Measurements from ENCODE around the gene ADCY3. TPM values are rescaled to one million over a fixed set of nuclear protein-coding genes. Genes with fewer than 3 reads are reported as not detected.

The ADCY3 gene
- polyA plus RNA-seq, 1 donor from 2014 or later, result 28.8 TPM

- no peaks in the 10 kb centered on the region for H3K9me3 ChIP-seq (ENCODE audit: low read length)
- no peak overlapping the region for H3K9ac ChIP-seq (ENCODE audit: low read length)
- H3F3A ChIP-seq (ENCODE audit: insufficient read depth, low read length, poor library complexity, severe bottlenecking), result no peaks in the 10 kb centered on the region
- H3K27me3 ChIP-seq (ENCODE audit: insufficient read depth, low read depth, low read length), result no peaks in the 10 kb centered on the region
- H3K4me2 ChIP-seq (ENCODE audit: low read length), result no peak overlapping the region
- no peaks in the 10 kb centered on the region for H4K20me1 ChIP-seq (ENCODE audit: insufficient read depth)
- H3K27ac ChIP-seq (ENCODE audit: low read length), result no peak overlapping the region
- no peak overlapping the region for H2AFZ ChIP-seq (ENCODE audit: low read depth, low read length)
- no peaks in the 10 kb centered on the region for H3K36me3 ChIP-seq (ENCODE audit: insufficient read depth, low read length)
- H3K79me2 ChIP-seq (replicated peaks; ENCODE audit: insufficient read depth, low read length), result no peaks in the 10 kb centered on the region
- H3K4me3 ChIP-seq (ENCODE audit: low read length), result no peak overlapping the region
- TF ChIP-seq SMC3 (conservative IDR thresholded peaks at IDR 0.05; ENCODE audit: poor library complexity) (no peak), CTCF (IDR thresholded peaks at IDR 0.05; ENCODE audit: poor library complexity, severe bottlenecking) (no peak), TAF1 (IDR thresholded peaks at IDR 0.05; ENCODE audit: low read depth) (no peak), RAD21 (conservative IDR thresholded peaks at IDR 0.05) (no peak), POLR2AphosphoS5 (IDR thresholded peaks at IDR 0.05) (no peak), REST (IDR thresholded peaks at IDR 0.05; ENCODE audit: borderline replicate concordance) (no peak), MXI1 (conservative IDR thresholded peaks at IDR 0.05; ENCODE audit: poor library complexity, severe bottlenecking) (no peak), EP300 (conservative IDR thresholded peaks at IDR 0.05; ENCODE audit: poor library complexity, severe bottlenecking) (no peak)
- H3K9me2 ChIP-seq (ENCODE audit: insufficient read depth, low read length), result no peaks in the 10 kb centered on the region
These were observed 93.9 kb downstream of the ADCY3 start for GRCh38 chr2:24825883-24826772.

GRCh38 chr2:24824966-24825882, 94.8 kb downstream of the ADCY3 start:
- no peak overlapping the region for H2AFZ ChIP-seq (ENCODE audit: low read depth, low read length)
- H3F3A ChIP-seq (ENCODE audit: insufficient read depth, low read length, poor library complexity, severe bottlenecking), result no peaks in the 10 kb centered on the region
- no peak for TF ChIP-seq MXI1 (conservative IDR thresholded peaks at IDR 0.05; ENCODE audit: poor library complexity, severe bottlenecking)
- TF ChIP-seq POLR2AphosphoS5 (IDR thresholded peaks at IDR 0.05), result no peak
- TF ChIP-seq TAF1 (IDR thresholded peaks at IDR 0.05; ENCODE audit: low read depth), result no peak
- no peak for TF ChIP-seq SMC3 (conservative IDR thresholded peaks at IDR 0.05; ENCODE audit: poor library complexity)
- TF ChIP-seq RAD21 (conservative IDR thresholded peaks at IDR 0.05), result no peak
- TF ChIP-seq REST (IDR thresholded peaks at IDR 0.05; ENCODE audit: borderline replicate concordance), result no peak
- TF ChIP-seq CTCF (IDR thresholded peaks at IDR 0.05; ENCODE audit: poor library complexity, severe bottlenecking), result no peak
- no peak for TF ChIP-seq EZH2 (IDR thresholded peaks at IDR 0.05; ENCODE audit: borderline replicate concordance, insufficient read depth, low read length, poor library complexity, severe bottlenecking)
- no peak for TF ChIP-seq EP300 (conservative IDR thresholded peaks at IDR 0.05; ENCODE audit: poor library complexity, severe bottlenecking)
- H3K4me2 ChIP-seq (ENCODE audit: low read length), result no peak overlapping the region
- no peaks in the 10 kb centered on the region for H4K20me1 ChIP-seq (ENCODE audit: insufficient read depth)
- no peak overlapping the region for H3K9ac ChIP-seq (ENCODE audit: low read length)
- no peaks in the 10 kb centered on the region for H3K9me3 ChIP-seq (ENCODE audit: low read length)
- H3K27ac ChIP-seq (ENCODE audit: low read length), result no peak overlapping the region
- no peaks in the 10 kb centered on the region for H3K9me2 ChIP-seq (ENCODE audit: insufficient read depth, low read length)
- no peaks in the 10 kb centered on the region for H3K27me3 ChIP-seq (ENCODE audit: insufficient read depth, low read depth, low read length)
- H3K36me3 ChIP-seq (ENCODE audit: insufficient read depth, low read length), result no peaks in the 10 kb centered on the region
- H3K79me2 ChIP-seq (replicated peaks; ENCODE audit: insufficient read depth, low read length), result no peaks in the 10 kb centered on the region
- H3K4me3 ChIP-seq (ENCODE audit: low read length), result no peak overlapping the region

All from neural cell (in vitro differentiated cells).